ENCODE measurements around the gene SMIM28. TPM values are rescaled to one million over a fixed set of nuclear protein-coding genes. Genes with fewer than 3 reads are reported as not detected.

SMIM28 gene
- total and polyA plus RNA-seq, 2 of the 4 experiments (the other 2 are of a cell fraction): not detected

DNA sequence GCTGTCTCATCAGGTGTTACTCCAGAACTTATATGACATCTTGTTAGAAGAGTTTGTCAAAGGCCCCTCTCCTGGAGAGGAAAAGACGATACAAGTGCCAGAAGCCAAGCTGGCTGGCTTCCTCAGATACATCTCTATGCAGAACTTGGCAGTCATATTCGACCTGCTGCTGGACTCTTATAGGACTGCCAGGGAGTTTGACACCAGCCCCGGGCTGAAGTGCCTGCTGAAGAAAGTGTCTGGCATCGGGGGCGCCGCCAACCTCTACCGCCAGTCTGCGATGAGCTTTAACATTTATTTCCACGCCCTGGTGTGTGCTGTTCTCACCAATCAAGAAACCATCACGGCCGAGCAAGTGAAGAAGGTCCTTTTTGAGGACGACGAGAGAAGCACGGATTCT lies 43.7 kb upstream of the SMIM28 start:
- no peak overlapping the region for H3K23ac ChIP-seq (ENCODE audit: low read depth, low read length)
- no peaks in the 10 kb centered on the region for H3K9me3 ChIP-seq (ENCODE audit: control insufficient read depth, insufficient read depth, low read length)
- H3K9me1 ChIP-seq (ENCODE audit: insufficient read depth, low read length): no peaks in the 10 kb centered on the region
- no peak overlapping the region for H3K14ac ChIP-seq (replicated peaks; ENCODE audit: low read depth, low read length)
- H3K27me3 ChIP-seq (ENCODE audit: control insufficient read depth, insufficient read depth, low read length): peaks cover 3% of the 10 kb centered on the region
- 71% methylated on average over 8 of the region's 14 CpGs; no CpG with 5 or more reads in 1 of the 2 experiments for WGBS, 2 experiments (ENCODE audit: extremely low coverage in 2 of 2, insufficient read length in 1 of 2)
- H4K20me1 ChIP-seq (ENCODE audit: insufficient read depth, low read length): no peaks in the 10 kb centered on the region
- no peak overlapping the region for H3K27ac ChIP-seq (ENCODE audit: insufficient read depth, low read length)
- H3K4me3 ChIP-seq (ENCODE audit: insufficient read depth, low read depth, low read length): no peak overlapping the region
- BruUV-seq (replicated peaks): no TSS peak
- H2BK5ac ChIP-seq (ENCODE audit: low read depth, low read length, poor library complexity, severe bottlenecking): no peak overlapping the region
- no peak overlapping the region for H2AK5ac ChIP-seq (ENCODE audit: low read depth, low read length)
- H3K56ac ChIP-seq (ENCODE audit: extremely low read depth, insufficient read depth, low read length): no peak overlapping the region
- intact Hi-C loops (cut with micrococcal nuclease) (no loop called here), dilution Hi-C loops (cut with HindIII; ENCODE audit: low sequenced_read_pairs, unreplicated experiment) (no loop called here), in situ Hi-C loops (cut with MboI; ENCODE audit: low sequenced_read_pairs) (no loop called here)
- TF ChIP-seq NFE2L2 (IDR thresholded peaks at IDR 0.05; ENCODE audit: low read depth, low read length) (no peak), ELK1 (IDR thresholded peaks at IDR 0.05; ENCODE audit: borderline replicate concordance, low read depth, low read length) (no peak), RFX5 (IDR thresholded peaks at IDR 0.05; ENCODE audit: low read depth, low read length) (no peak), MAFK (IDR thresholded peaks at IDR 0.05; ENCODE audit: low read depth, low read length) (no peak), MXI1 (IDR thresholded peaks at IDR 0.05; ENCODE audit: borderline replicate concordance, low read depth, low read length) (no peak), BHLHE40 (IDR thresholded peaks at IDR 0.05; ENCODE audit: low read depth, low read length) (no peak), CHD1 (IDR thresholded peaks at IDR 0.05; ENCODE audit: low read depth, low read length) (no peak)
- no peak overlapping the region for H3K9ac ChIP-seq (ENCODE audit: low read depth, low read length)
- CTCF ChIA-PET: no interaction called here
- no peaks in the 10 kb centered on the region for H3K79me1 ChIP-seq (ENCODE audit: low read depth in 1 of 2, low read length in 2 of 2)
- POLR2A ChIA-PET (ENCODE audit: unreplicated experiment): no interaction called here
- no peak overlapping the region for H4K8ac ChIP-seq (ENCODE audit: low read depth in 2 of 2, low read length in 2 of 2)
- no peak for DNase-seq
- no peak overlapping the region for H2BK15ac ChIP-seq (ENCODE audit: low read depth, low read length)
- no peak overlapping the region for H2AK9ac ChIP-seq (replicated peaks; ENCODE audit: low read depth, low read length, poor library complexity)
- no peak overlapping the region for H2BK20ac ChIP-seq (ENCODE audit: low read depth, low read length)
- H2AFZ ChIP-seq (replicated peaks; ENCODE audit: low read length, poor library complexity): no peak overlapping the region
- H3K4me1 ChIP-seq (ENCODE audit: control insufficient read depth, insufficient read depth, low read length): no peaks in the 10 kb centered on the region
- H4K5ac ChIP-seq (ENCODE audit: low read depth, low read length): no peak overlapping the region
- H2BK120ac ChIP-seq (ENCODE audit: low read depth, low read length): no peak overlapping the region
- ATAC-seq (ENCODE audit: low read depth): no peak
- H3K18ac ChIP-seq (ENCODE audit: low read depth, low read length): no peak overlapping the region
- no peak overlapping the region for H3K4me2 ChIP-seq (ENCODE audit: low read depth, low read length)
- no peak overlapping the region for H3K4ac ChIP-seq (ENCODE audit: low read depth, low read length)
- H3K36me3 ChIP-seq (ENCODE audit: control insufficient read depth, insufficient read depth, low read length): no peaks in the 10 kb centered on the region
- no peak overlapping the region for H4K91ac ChIP-seq (ENCODE audit: insufficient read depth, low read depth, low read length)
